Stimulated activated CD8-positive, alpha-beta memory T cell treated with anti-CD3 and anti-CD28 coated beads, Interleukin-12 subunit alpha, Interleukin-12 subunit beta, amount 100 ng/mL, for 1 hour (primary cell): ENCODE results near the gene CES4A.
"Not testable (repeated sequence)": the region's sequence is repeated elsewhere in the genome, so short reads cannot be mapped to it uniquely, and the experiment has no call there.

Source experiments
- DNase-seq: peaks from one replicate; pipeline ENCODE4 v3.0.0-alpha.2; 2020; ENCODE audit warnings: low read depth

CES4A gene

GRCh38 chr16:66991545-66992077, 3.2 kb downstream of the CES4A start:
- DNase-seq = no peak

DNA sequence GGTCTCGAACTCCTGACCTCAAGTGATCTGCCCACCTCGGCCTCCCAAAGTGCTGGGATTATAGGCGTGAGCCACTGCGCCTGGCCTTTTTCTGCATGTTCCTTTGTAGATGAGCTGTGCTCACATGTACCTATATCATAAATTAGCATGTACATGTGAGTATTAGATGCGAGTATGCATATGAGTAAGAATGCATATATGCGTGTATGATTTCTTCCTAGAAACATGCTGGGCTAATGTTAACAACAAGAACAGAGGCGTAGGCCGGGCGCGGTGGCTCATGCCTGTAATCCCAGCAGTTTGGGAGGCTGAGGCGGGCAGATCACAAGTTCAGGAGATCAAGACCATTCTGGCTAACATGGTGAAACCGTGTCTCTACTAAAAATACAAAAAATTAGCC, 5.2 kb downstream of the CES4A start:
- not testable (repeated sequence) for DNase-seq

GRCh38 chr16:66996324-66996982, 8.1 kb downstream of the CES4A start:
- DNase-seq = no peak

GRCh38 chr16:66996983-66997358, 8.6 kb downstream of the CES4A start:
- DNase-seq = no peak

DNA sequence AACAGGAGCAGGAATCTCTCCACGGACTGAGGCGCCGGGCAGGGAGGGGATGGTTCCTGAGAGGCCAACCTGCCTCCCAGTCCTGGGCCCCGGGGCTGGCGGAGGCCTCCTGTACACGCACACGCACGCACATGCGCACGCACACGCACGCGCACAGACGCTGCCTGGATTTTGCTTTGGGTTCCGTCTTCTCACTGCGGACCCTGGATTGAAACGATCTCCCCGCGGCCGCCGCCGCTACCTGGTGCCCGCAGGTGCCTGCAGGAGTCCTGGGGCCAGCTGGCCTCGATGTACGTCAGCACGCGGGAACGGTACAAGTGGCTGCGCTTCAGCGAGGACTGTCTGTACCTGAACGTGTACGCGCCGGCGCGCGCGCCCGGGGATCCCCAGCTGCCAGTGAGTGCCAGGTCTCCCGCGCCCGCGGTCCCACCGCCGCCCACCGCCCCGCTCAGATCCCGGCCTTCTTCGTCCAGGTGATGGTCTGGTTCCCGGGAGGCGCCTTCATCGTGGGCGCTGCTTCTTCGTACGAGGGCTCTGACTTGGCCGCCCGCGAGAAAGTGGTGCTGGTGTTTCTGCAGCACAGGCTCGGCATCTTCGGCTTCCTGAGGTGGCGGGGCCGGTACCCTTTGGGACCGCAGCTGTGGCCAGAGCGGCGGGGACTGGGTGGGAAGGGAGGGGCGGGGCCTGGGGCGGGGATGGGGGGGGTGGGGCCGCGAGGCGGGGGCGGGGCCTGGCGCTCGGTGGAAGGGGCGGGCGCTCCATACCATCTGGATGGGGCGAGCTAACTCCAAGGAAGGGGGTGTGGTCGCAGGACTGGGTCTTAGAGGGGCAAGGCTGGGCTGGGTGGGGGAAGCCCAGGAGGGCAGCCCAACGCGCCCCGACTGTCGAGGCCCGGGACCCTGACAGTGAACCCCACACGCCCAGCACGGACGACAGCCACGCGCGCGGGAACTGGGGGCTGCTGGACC, 12.3 kb downstream of the CES4A start:
- peak; percentile 21 for DNase-seq

DNA sequence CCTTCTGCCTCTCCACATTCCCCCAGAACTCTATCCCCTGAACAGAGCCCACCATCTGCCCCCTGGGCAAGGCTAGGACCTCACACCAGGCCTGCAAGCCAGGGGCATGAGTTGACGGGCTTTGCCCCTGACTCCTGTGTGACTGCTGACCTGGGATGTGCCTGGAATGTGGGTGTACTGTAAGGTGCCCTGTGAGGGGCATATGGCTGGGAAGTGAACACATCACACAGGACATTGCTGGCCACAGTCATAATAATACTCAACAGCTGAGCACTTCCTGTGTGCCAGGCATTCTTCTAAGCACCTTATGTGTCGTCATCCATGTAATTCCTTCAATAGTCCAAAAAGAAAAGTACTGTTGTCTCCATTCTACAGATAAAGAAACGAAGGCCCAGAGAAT, 13.3 kb downstream of the CES4A start:
- DNase-seq = no peak

- no peak for DNase-seq
These were observed 18.7 kb downstream of the CES4A start for GRCh38 chr16:67006930-67007658.

GRCh38 chr16:67009158-67009557, 20.8 kb downstream of the CES4A start:
- DNase-seq = no peak

GRCh38 chr16:67011274-67011673, 22.9 kb downstream of the CES4A start:
- no peak for DNase-seq

DNA sequence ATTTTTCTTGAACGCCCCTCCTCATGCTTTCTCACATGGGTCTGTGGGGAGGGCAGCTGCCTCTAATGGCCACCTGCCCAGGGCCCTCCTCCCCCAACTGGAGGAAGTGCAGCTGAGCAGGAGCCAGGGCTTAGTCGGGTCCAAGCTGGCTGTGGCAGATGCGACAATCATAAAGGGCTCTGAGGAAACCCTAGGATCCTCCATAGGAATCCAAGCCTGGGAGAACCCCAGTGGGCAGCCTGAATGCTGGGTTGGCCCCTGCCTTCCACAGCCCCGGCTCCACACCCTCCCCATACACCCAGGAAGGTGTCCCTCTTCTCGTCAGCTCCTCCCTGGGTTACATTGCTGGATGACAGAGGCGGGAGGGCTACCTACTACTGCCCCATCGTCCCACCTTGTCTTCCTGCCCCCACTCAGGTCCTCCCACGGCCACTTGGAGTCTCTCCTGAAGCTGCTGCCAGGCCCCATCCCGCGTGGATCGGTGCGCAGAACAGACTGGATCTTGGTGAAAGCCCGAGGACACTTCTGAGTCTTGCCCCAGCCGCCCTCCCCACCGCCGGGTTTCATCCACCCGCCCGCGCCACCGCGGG, 24.9 kb downstream of the CES4A start:
- no peak for DNase-seq

DNA sequence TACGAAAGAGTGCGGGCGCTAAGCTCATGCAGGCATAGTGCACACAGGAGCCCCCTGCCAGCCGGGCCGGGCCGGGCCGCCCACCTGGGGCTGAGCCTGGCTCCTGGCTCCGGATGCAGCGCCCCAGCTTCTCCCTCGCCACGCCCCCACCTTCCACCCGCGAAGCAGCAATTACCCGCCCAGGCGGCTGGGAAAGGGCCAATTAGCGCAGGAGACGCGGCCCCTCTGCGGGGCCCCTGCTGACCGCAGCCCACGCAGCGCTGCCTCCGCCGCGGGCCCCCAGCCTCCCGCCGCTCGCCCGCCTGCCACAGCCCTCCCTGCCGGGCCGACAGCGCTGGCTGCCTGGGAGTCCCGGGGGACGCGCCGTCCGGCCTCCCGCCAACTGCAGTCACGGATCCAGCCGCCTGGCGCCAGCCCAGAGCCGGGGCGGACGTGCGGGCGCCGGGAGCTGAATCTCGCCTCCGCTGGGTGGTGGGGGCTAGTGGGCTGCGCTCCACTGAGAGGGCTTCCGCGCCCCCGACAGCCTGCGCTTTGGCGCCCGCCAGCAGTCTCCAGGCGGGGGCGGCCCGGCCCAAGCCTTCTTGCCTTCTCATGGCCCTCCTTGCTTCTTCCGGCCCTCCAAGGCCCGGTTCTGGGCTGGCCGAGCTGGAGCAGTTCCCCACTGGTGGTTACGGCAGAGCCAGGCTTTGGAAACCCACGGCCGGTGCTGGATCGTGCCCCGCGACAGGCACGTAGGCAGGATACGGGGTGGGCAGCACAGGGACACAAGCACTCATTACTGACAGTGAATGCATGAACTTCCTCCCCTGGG, 25.6 kb downstream of the CES4A start:
- peak; percentile 36 for DNase-seq

GRCh38 chr16:67014634-67015312, 26.4 kb downstream of the CES4A start:
- DNase-seq = no peak

DNA sequence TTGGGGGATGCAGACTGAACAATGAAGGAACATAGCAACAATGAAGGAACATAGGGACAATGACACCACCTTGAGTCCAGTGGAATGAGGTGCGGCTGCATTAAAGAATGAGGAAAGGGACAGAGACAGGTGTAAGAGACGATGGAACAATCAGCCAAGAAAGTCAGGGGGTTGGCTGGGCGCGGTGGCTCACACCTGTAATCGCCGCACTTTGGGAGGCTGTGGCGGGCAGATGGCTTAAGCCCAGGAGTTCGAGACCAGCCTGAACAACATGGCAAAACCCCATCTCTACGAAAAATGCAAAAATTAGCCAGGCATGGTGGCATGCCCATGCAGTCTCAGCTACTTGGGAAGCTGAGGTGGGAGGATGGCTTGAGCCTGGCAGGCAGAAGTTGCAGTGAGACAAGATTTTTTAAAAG, 26.9 kb downstream of the CES4A start:
- no peak for DNase-seq

- DNase-seq = no peak
These were observed 27.8 kb downstream of the CES4A start for GRCh38 chr16:67016143-67016542.

GRCh38 chr16:67016681-67017420, 28.5 kb downstream of the CES4A start:
- DNase-seq = no peak

DNA sequence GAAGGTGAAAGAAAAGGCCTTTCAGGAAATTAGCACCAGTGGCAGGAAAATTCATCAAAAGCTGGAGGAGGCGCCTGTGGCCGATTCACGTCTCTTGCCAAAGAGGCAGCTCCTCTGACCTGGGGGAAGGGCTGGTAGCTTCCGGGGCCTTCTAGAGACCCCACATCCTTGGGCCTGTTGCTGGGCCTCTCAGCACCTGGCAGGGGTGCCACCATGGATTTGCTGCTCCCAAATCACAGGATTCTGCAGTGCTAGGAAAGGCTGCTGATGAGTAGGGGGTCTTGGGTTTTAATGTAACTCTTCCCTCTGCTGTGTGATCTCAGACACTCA, 29.0 kb downstream of the CES4A start:
- DNase-seq = no peak

GRCh38 chr16:67017810-67018488, 29.6 kb downstream of the CES4A start:
- peak; percentile 71 for DNase-seq

DNA sequence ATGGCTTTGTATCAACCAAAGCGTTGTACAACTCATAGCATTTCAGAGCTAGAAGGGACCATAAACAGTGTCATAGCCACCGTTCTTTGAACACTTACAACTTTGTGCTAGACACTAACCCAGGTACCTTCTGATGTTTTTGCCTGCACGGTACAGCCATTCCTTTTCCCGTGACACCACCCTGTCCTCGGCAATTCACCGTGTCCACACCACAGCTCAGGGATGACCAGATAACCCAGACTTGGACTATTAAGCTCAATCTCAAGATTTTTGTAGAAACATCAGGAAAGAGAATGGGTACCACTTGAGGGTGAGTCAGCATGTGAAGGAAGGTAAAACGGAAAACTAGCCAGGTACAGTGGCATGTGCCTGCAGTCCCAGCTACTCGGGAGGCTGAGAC, 30.8 kb downstream of the CES4A start:
- DNase-seq = no peak

- DNase-seq = no peak
These were observed 32.9 kb downstream of the CES4A start for GRCh38 chr16:67021321-67021720.
